Thyroid gland (tissue), 4 donors: ENCODE results near the gene VAMP5. TPM values are rescaled to one million over a fixed set of nuclear protein-coding genes. Genes with fewer than 3 reads are reported as not detected.

Source experiments
- DNase-seq, 2 donors: peaks; one replicate each; pipeline ENCODE4 v3.0.0-alpha.2; 2019
- H3K27ac ChIP-seq, 3 donors: fragments of 200-600 bp; sonication (generic); 1 replicate in 2 of 3; 2 replicates in 1 of 3; pipeline ENCODE4 v1.5.1; 2016 to 2019; ENCODE audit warnings: mild to moderate bottlenecking in 1 of 3, moderate library complexity in 1 of 3
- H3K27me3 ChIP-seq: fragments of 200-600 bp; sonication (generic); one replicate; pipeline ENCODE4 v1.5.1; 2019
- H3K36me3 ChIP-seq, 2 donors: fragments of 200-600 bp; sonication (generic); one replicate each; pipeline ENCODE4 v1.5.1; 2016 to 2019
- H3K4me1 ChIP-seq, 2 donors: fragments of 200-600 bp; sonication (generic); one replicate each; pipeline ENCODE4 v1.5.1; 2017 to 2019
- H3K4me3 ChIP-seq, 3 donors: fragments of 200-600 bp; sonication (generic); replicated peaks in 1 of 3; 1 replicate in 2 of 3; 2 replicates in 1 of 3; pipeline ENCODE4 v1.5.1; 2016; ENCODE audit warnings: mild to moderate bottlenecking in 1 of 3
- H3K9me3 ChIP-seq: fragments of 200-600 bp; sonication (generic); one replicate; pipeline ENCODE4 v1.5.1; 2017
- POLR2A ChIP-seq, 2 donors: fragments of 450-650 bp; IDR thresholded peaks; one replicate each; pipeline ENCODE4 v1.6.1; 2017; ENCODE audit warnings: antibody characterized with exemption in 2 of 2, mild to moderate bottlenecking in 2 of 2, moderate library complexity in 1 of 2
- WGBS, 2 donors: methylation state at CpG; one replicate each; pipeline ENCODE4 v1.1.5; 2017; 5-methylcytosine and 5-hydroxymethylcytosine counted together
- intact Hi-C: fragments of 100-400 bp; cut with DNase I; formaldehyde crosslinking; loops from one replicate; pipeline ENCODE4 v1.15.1; 2023
- total RNA-seq, 4 donors: library from RNA; depleted of rRNA; stranded (reverse); fragments of >200 nt; gene quantifications; one replicate each; pipeline ENCODE4 v1.2.3, GENCODE V29; 2016
- TF ChIP-seq, protein P1 (sequence below), 6 experiments: fragments of 200-600 bp in 3 of 6; fragments of 450-650 bp in 3 of 6; sonication (generic) in 3 of 6; IDR thresholded peaks; one replicate each; pipeline ENCODE4 v1.5.1; 2016 to 2019; ENCODE audit warnings: antibody characterized with exemption in 6 of 6, mild to moderate bottlenecking in 2 of 6, inconsistent platforms in 1 of 6, moderate library complexity in 1 of 6

Gene VAMP5
- total RNA-seq, 4 donors from 2014 or later, result 13.6 to 41.3 (median 20.7) TPM

DNA sequence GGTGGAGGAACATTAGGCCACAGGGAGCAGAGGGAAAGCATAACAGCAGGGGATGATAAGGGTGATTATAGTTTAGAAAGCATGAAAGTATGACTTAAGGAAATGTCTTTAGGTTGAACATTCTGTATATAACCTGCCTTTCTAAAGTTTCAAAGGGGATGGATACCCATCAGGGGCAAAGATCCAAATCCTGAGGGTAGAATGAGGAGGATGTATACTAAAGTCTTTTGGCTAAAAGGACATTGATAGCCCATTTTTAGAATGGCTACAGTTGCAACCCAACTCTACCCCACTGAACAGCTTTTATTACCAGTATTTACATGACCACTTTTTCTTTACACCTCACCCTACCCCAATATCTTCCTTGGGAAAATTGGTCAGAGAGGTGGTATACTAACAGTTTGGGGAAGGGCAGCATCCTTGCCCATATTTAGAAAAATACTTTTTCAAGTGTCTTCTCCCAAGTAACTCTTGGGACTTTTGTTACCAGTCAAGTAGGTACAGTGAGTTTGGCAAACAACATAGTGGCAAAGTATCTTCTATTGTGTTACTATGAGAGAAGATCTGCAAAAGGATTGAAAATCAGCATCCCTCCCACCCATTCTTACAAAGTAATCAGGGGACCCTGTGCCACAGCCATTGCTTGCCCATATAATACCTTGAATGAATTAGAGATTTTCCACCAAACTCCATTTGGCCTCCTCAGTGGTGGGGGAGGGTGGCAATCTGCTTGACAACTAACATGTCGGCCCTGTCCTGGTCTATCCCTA is 37.0 kb upstream of the VAMP5 start:
- TF ChIP-seq, protein P1, sequence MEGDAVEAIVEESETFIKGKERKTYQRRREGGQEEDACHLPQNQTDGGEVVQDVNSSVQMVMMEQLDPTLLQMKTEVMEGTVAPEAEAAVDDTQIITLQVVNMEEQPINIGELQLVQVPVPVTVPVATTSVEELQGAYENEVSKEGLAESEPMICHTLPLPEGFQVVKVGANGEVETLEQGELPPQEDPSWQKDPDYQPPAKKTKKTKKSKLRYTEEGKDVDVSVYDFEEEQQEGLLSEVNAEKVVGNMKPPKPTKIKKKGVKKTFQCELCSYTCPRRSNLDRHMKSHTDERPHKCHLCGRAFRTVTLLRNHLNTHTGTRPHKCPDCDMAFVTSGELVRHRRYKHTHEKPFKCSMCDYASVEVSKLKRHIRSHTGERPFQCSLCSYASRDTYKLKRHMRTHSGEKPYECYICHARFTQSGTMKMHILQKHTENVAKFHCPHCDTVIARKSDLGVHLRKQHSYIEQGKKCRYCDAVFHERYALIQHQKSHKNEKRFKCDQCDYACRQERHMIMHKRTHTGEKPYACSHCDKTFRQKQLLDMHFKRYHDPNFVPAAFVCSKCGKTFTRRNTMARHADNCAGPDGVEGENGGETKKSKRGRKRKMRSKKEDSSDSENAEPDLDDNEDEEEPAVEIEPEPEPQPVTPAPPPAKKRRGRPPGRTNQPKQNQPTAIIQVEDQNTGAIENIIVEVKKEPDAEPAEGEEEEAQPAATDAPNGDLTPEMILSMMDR (IDR thresholded peaks at IDR 0.05), result no peak
- TF ChIP-seq POLR2A (IDR thresholded peaks at IDR 0.05), result peak in 1 of 2 donors; percentile 24
- WGBS, 2 donors, result 100% methylated on average over 1 of the region's 1 CpG
- Histone ChIP-seq H3K4me3 (no peak overlapping the region), H3K9me3 (no peaks in the 10 kb centered on the region), H3K36me3 (peaks cover 55 to 58% of the 10 kb centered on the region in 2 donors), H3K27ac (peak overlapping the region in 1 of 3 donors; percentile 46), H3K27me3 (no peaks in the 10 kb centered on the region), H3K4me1 (peaks cover 15 to 19% of the 10 kb centered on the region in 2 donors)
- DNase-seq, result no peak
- intact Hi-C loops, result loop anchor here (5.0 to 10.0 kb wide), 2 partner anchors 115 to 222 kb away; partner anchors contain the start of gene TGOLN2

DNA sequence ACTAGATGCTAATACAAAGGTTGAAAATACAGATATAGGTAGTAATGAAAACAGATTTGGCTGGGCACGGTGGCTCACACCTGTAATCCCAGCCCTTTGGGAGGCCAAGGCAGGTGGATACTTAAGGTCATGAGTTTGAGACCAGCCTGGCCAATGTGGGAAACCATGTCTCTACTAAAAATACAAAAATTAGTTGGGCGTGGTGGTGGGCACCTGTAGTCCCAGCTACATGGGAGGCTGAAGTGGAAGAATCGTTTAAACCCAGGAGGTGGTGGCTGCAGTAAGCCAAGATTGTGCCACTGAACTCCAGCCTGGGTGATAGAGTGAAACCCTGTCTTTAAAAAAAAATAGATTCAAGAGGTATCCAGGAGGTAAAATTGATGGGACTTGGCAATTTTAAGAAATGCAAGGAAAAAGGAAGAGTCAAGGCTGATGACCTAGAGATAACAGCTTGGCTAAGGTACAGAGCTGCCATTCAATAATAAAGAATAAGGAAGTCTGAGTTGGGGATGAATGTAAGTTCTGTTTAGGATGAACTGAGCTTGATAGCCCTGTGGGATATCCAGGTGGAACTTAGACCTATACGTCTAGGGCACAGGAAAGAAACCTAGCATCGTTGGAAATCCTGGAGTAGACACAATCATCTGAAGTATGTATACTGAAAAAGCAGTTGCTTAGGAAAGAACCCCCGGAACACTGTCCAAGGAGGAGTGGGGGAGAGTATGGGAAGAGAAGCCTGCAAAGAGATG is 36.2 kb upstream of the VAMP5 start:
- 72 to 74% methylated on average over 6 of the region's 6 CpGs for WGBS, 2 donors
- no peak for DNase-seq
- TF ChIP-seq POLR2A (IDR thresholded peaks at IDR 0.05), result no peak
- TF ChIP-seq, protein P1 (IDR thresholded peaks at IDR 0.05), result no peak
- peaks cover 48 to 55% of the 10 kb centered on the region in 2 donors for H3K36me3 ChIP-seq
- no peak overlapping the region for H3K27ac ChIP-seq
- intact Hi-C loops, result loop anchor here (5.0 to 10.0 kb wide), 2 partner anchors 116 to 223 kb away; partner anchors contain the start of gene TGOLN2
- H3K4me1 ChIP-seq, result peaks cover 8 to 11% of the 10 kb centered on the region in 2 donors
- no peaks in the 10 kb centered on the region for H3K9me3 ChIP-seq
- no peak overlapping the region for H3K4me3 ChIP-seq
- no peaks in the 10 kb centered on the region for H3K27me3 ChIP-seq

DNA sequence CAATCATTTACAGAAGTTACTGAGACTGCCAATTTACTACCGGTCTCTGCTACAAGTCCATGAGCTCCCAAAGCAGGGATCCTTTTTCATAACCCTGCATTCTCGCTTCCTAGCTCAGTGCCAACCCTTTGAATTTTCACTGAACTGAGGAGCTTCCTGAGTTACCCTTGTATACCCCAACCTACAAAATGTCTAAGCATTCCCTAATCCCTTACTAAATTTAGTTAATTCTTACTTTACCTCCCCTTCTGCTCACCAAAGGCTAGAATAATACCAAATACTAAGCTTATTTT is 35.7 kb upstream of the VAMP5 start:
- 70 to 80% methylated on average over 2 of the region's 2 CpGs for WGBS, 2 donors
- Histone ChIP-seq H3K27ac (no peak overlapping the region), H3K36me3 (peaks cover 42 to 51% of the 10 kb centered on the region in 2 donors), H3K4me3 (no peak overlapping the region), H3K4me1 (peaks cover 3 to 6% of the 10 kb centered on the region in 2 donors), H3K27me3 (no peaks in the 10 kb centered on the region), H3K9me3 (no peaks in the 10 kb centered on the region)
- TF ChIP-seq POLR2A (IDR thresholded peaks at IDR 0.05), result no peak
- TF ChIP-seq, protein P1 (IDR thresholded peaks at IDR 0.05), result no peak
- intact Hi-C loops, result loop anchor here (5.0 to 10.0 kb wide), 2 partner anchors 116 to 224 kb away; partner anchors contain the start of gene TGOLN2
- DNase-seq, result no peak

- intact Hi-C loops, result loop anchor here (5.0 to 10.0 kb wide), 2 partner anchors 117 to 224 kb away; partner anchors contain the start of gene TGOLN2
- Histone ChIP-seq H3K9me3 (no peaks in the 10 kb centered on the region), H3K27ac (no peak overlapping the region), H3K27me3 (no peaks in the 10 kb centered on the region), H3K4me1 (peaks cover 3 to 4% of the 10 kb centered on the region in 2 donors), H3K36me3 (peaks cover 42 to 45% of the 10 kb centered on the region in 2 donors), H3K4me3 (no peak overlapping the region)
- no peak for DNase-seq
- TF ChIP-seq, protein P1 (IDR thresholded peaks at IDR 0.05), result no peak
- no peak for TF ChIP-seq POLR2A (IDR thresholded peaks at IDR 0.05)
- 91% methylated on average over 10 of the region's 10 CpGs for WGBS, 2 donors
Observed at GRCh38 chr2:85549095-85549494, 35.1 kb upstream of the VAMP5 start.
